Thymus (tissue), 11 donors: Measurements from ENCODE around the gene ASIC2. TPM values are rescaled to one million over a fixed set of nuclear protein-coding genes. Genes with fewer than 3 reads are reported as not detected.

Experiments used
- DNase-seq, 9 donors: peaks; one replicate each; pipeline ENCODE4 v3.0.0-alpha.2; 2013; ENCODE audit warnings: low spot score in 9 of 9, low read depth in 6 of 9, missing footprints in 1 of 9
- H3K27ac ChIP-seq, 2 donors: one replicate each; pipeline ENCODE4 v1.5.1; 2013; ENCODE audit warnings: control low read depth in 1 of 2, low read depth in 1 of 2, low read length in 1 of 2, mild to moderate bottlenecking in 1 of 2, moderate library complexity in 1 of 2
- H3K27me3 ChIP-seq, 2 donors: one replicate each; pipeline ENCODE4 v1.5.1; 2013; ENCODE audit warnings: low read length in 1 of 2; ENCODE audit not compliant: control insufficient read depth in 2 of 2, insufficient read depth in 1 of 2
- H3K36me3 ChIP-seq, 2 donors: one replicate each; pipeline ENCODE4 v1.5.1; 2013; ENCODE audit warnings: low read length in 1 of 2, mild to moderate bottlenecking in 1 of 2, moderate library complexity in 1 of 2; ENCODE audit not compliant: control insufficient read depth in 2 of 2, insufficient read depth in 2 of 2
- H3K4me1 ChIP-seq, 2 donors: one replicate each; pipeline ENCODE4 v1.5.1; 2013; ENCODE audit warnings: low read length in 2 of 2; ENCODE audit not compliant: control insufficient read depth in 2 of 2, insufficient read depth in 2 of 2
- H3K4me3 ChIP-seq, 2 donors: one replicate each; pipeline ENCODE4 v1.5.1; 2013; ENCODE audit warnings: low read length in 2 of 2, control low read depth in 1 of 2, mild to moderate bottlenecking in 1 of 2
- H3K9me3 ChIP-seq, 2 donors: one replicate each; pipeline ENCODE4 v1.5.1; 2013; ENCODE audit warnings: low read length in 1 of 2, mild to moderate bottlenecking in 1 of 2; ENCODE audit not compliant: control insufficient read depth in 2 of 2, insufficient read depth in 1 of 2
- WGBS: extraction: QIAGEN DNeasy Blood & Tissue Kit; methylation state at CpG from one replicate; pipeline ENCODE4 v1.1.7; 2013; 5-methylcytosine and 5-hydroxymethylcytosine counted together
- polyA plus RNA-seq: library from polyadenylated mRNA; stranded (reverse); fragments of 200-250 nt; gene quantifications from one replicate; pipeline ENCODE4 v1.2.3, GENCODE V29; 2013
- total RNA-seq: library from RNA; stranded (reverse); fragments of 120-200 nt; gene quantifications from one replicate; pipeline ENCODE4 v1.2.4, GENCODE V29; 2013
- donor health status: healthy.

The ASIC2 gene
- total and polyA plus RNA-seq, 2 donors: 0.09 to 0.14 TPM

GRCh38 chr17:33241390-33241789, 51.7 kb downstream of the ASIC2 start:
- no peak overlapping the region for H3K4me3 ChIP-seq
- no peak for DNase-seq
- no peaks in the 10 kb centered on the region for H3K36me3 ChIP-seq
- no peak overlapping the region for H3K27ac ChIP-seq
- H3K27me3 ChIP-seq: no peaks in the 10 kb centered on the region
- no peaks in the 10 kb centered on the region for H3K9me3 ChIP-seq
- no peaks in the 10 kb centered on the region for H3K4me1 ChIP-seq

- Histone ChIP-seq H3K36me3 (no peaks in the 10 kb centered on the region), H3K27ac (no peak overlapping the region), H3K9me3 (no peaks in the 10 kb centered on the region), H3K4me1 (no peaks in the 10 kb centered on the region), H3K27me3 (no peaks in the 10 kb centered on the region), H3K4me3 (no peak overlapping the region)
- no peak for DNase-seq
- 82% methylated on average over 6 of the region's 6 CpGs for WGBS
Observed at GRCh38 chr17:33240362-33240761, 52.7 kb downstream of the ASIC2 start.

GRCh38 chr17:33239702-33240101, 53.4 kb downstream of the ASIC2 start:
- Histone ChIP-seq H3K9me3 (no peaks in the 10 kb centered on the region), H3K4me1 (no peaks in the 10 kb centered on the region), H3K27me3 (no peaks in the 10 kb centered on the region), H3K36me3 (no peaks in the 10 kb centered on the region), H3K27ac (no peak overlapping the region), H3K4me3 (no peak overlapping the region)
- WGBS: 75% methylated on average over 1 of the region's 1 CpG
- no peak for DNase-seq

GRCh38 chr17:33234930-33235685, 58.0 kb downstream of the ASIC2 start:
- DNase-seq: no peak
- whole genome bisulfite sequencing: 80% methylated on average over 6 of the region's 6 CpGs

GRCh38 chr17:33234233-33234632, 58.9 kb downstream of the ASIC2 start:
- H3K4me3 ChIP-seq: no peak overlapping the region
- 89% methylated on average over 4 of the region's 4 CpGs for WGBS
- H3K36me3 ChIP-seq: no peaks in the 10 kb centered on the region
- DNase-seq: no peak
- H3K9me3 ChIP-seq: no peaks in the 10 kb centered on the region
- H3K4me1 ChIP-seq: no peaks in the 10 kb centered on the region
- no peaks in the 10 kb centered on the region for H3K27me3 ChIP-seq
- H3K27ac ChIP-seq: no peak overlapping the region

More at GRCh38 chr17:33234930-33235685, 58.0 kb downstream of the ASIC2 start:
- H3K4me1 ChIP-seq: no peaks in the 10 kb centered on the region
- H3K9me3 ChIP-seq: no peaks in the 10 kb centered on the region
- no peak overlapping the region for H3K27ac ChIP-seq
- H3K4me3 ChIP-seq: no peak overlapping the region
- no peaks in the 10 kb centered on the region for H3K27me3 ChIP-seq
- no peaks in the 10 kb centered on the region for H3K36me3 ChIP-seq

- WGBS: 76% methylated on average over 5 of the region's 5 CpGs
- DNase-seq: no peak
- Histone ChIP-seq H3K36me3 (no peaks in the 10 kb centered on the region), H3K4me1 (no peaks in the 10 kb centered on the region), H3K27ac (no peak overlapping the region), H3K27me3 (no peaks in the 10 kb centered on the region), H3K9me3 (no peaks in the 10 kb centered on the region), H3K4me3 (no peak overlapping the region)
Observed at GRCh38 chr17:33233811-33234177, 59.3 kb downstream of the ASIC2 start.

GRCh38 chr17:33229499-33229898, 63.6 kb downstream of the ASIC2 start:
- H3K27ac ChIP-seq: no peak overlapping the region
- no peaks in the 10 kb centered on the region for H3K27me3 ChIP-seq
- no peaks in the 10 kb centered on the region for H3K36me3 ChIP-seq
- H3K4me1 ChIP-seq: no peaks in the 10 kb centered on the region
- H3K9me3 ChIP-seq: no peaks in the 10 kb centered on the region
- no peak for DNase-seq
- no peak overlapping the region for H3K4me3 ChIP-seq
- WGBS: 74% methylated on average over 7 of the region's 7 CpGs

- H3K27me3 ChIP-seq: no peaks in the 10 kb centered on the region
- DNase-seq: no peak
- H3K9me3 ChIP-seq: no peaks in the 10 kb centered on the region
- 55% methylated on average over 5 of the region's 5 CpGs for WGBS
- H3K27ac ChIP-seq: no peak overlapping the region
- no peak overlapping the region for H3K4me3 ChIP-seq
- H3K36me3 ChIP-seq: no peaks in the 10 kb centered on the region
- no peaks in the 10 kb centered on the region for H3K4me1 ChIP-seq
Observed at GRCh38 chr17:33229028-33229427, 64.1 kb downstream of the ASIC2 start.

- Histone ChIP-seq H3K36me3 (no peaks in the 10 kb centered on the region), H3K4me1 (no peaks in the 10 kb centered on the region), H3K27ac (no peak overlapping the region), H3K9me3 (no peaks in the 10 kb centered on the region), H3K4me3 (no peak overlapping the region), H3K27me3 (no peaks in the 10 kb centered on the region)
- no peak for DNase-seq
- WGBS: 85% methylated on average over 5 of the region's 5 CpGs
Observed at GRCh38 chr17:33228548-33228947, 64.5 kb downstream of the ASIC2 start.
